GF-D8 (cell line): ENCODE measurements around the gene RBMS3.

Experiments
- DNase-seq: peaks from one replicate; lab custom pipeline; 2025; lab: John Stamatoyannopoulos, UW

The RBMS3 gene

DNA sequence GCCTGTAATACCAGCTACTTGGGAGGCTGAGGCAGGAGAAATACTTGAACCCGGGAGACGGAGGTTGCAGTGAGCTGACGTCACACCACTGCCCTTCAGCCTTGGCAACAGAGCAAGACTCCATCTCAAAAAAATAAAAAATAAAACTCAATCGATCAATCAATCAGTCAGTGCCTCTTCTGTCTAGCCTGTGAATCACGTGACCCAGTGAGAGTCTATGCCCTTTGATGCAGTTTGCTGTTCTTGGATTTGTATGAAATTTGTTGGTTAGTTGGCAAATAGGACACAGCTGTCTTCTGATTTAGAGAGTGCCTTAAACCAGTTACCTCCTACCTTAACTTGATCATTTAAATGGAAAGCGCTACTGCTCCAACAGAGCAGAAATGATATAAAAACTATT, 3.6 kb upstream of the RBMS3 start:
- no peak for DNase-seq

DNA sequence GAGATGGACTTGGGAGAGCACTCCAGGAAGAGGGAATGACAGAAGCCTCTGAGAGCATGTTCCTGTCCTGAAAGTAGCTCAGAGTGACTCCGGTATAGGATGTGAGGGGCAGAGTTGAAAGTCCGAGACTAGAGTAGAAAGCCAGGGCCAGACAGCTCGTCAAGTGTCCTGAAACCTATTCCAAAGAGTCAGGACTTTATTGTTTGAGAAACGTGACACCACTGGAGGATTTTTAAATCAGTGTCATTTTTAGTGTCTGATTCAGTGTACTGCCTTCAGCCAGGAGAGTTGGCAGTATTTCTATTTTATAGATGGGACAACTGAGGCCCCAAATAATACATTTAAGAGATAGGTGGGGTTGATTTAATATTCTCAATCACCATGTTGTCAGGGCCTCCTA, 1.6 kb upstream of the RBMS3 start:
- no peak for DNase-seq

DNA sequence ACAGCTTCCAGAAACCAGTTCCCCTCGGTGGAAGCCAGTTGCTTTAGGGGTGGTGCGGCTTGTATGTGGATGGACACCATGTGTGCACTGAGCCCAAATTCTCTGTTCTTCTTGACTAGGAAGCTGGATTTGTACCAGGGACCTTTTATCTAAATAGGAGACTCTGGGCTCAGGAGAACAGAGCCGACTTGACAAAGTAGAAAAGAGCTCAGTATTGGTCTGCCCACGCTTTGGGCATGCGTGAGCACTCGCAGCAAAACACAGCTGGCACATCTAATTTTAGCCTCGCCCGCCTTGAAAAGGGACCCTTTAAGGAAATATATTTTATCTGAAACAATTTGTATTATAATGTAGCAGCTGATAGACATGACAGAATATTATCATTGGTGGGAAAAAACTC, 1.1 kb upstream of the RBMS3 start:
- DNase-seq, result no peak

DNA sequence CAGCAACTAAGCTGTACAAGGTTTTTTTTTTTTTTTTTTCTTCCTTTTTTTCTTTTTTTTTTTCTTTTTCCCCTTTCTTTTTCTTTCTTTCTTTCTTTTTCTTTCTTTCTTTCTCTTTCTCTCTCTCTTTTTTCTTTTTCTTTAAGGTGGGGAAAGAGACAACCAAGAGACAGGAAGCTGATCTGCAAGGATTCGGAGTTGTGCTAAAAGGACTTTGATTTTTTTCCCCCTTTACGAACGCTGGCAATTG, 148 bp downstream of the RBMS3 start:
- DNase-seq, result no peak

DNA sequence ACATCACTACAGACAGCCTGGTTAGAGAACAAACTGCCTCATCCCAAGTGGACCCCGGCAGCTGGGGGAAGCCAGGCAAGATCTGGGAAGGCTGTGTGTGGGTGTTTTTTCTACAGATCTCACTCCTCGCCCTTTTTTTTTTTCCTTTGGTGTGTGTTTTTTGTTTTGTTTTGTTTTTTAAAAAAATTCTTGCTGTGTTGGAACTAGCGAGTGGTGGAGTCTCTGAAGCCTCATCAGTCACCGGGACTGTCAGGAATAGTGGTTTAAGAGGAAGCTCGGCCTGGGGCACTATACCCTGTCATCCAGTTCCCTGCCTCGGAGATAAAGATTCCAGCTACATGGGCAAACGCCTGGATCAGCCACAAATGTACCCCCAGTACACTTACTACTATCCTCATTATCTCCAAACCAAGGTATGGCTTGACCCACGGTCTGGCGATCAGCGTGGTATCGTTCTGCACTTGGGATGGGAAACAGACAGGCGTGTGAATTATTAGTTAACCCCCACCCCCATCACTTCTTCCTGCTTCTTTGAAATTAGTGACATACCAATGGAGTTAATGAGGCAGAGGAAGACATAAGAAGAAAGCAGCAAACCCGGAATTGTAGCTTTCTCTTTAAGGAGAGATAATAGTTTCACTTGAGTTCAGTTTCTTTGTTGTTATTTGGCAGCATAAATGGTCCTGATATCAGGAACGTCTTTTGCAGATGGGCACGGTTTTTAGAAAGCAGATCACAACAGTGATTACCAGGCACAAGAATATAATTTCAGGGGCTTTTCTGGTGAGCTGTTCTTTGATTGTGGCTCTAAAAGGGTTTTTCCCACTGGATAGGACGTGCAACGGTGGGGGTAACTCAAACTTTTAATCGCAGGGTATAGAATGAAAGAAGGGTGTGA, 722 bp downstream of the RBMS3 start:
- no peak for DNase-seq

DNA sequence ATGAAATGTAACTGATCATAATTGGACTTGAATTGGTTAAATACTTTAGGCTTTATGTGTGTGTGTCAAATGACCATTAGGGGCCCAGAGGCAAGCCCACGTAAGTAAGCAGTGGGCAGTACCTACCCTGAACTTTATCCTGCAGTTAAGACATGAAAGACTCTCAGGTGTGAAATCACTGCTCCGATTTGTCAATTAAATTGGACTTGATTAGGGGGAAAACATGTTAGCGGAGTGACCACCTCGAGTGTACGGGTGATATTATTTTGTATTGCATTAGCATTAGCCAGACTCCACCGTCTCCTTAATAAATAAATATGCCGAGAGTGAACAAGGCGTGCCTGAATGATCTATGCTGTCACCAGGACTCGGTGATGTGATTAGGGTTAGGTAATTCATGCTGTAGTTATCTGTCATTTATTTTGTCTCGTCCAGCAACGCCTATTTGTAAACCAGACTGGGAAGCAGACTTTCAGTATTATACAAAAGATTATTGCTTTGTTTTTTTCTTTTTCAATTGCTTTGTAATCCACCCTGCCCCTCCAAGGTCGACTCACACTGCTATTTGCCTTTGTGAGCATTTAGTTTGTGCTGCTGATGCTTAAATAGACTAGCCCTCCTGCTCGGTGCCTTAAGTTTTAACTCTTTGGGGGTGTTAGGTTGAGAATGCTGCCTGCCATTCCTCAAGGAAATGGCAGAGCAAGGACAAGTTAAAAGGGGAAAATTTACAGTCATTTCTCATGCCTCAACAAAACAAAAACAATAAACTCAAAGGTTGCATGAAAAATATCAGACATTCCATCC, 1.8 kb downstream of the RBMS3 start:
- DNase-seq, result no peak

DNA sequence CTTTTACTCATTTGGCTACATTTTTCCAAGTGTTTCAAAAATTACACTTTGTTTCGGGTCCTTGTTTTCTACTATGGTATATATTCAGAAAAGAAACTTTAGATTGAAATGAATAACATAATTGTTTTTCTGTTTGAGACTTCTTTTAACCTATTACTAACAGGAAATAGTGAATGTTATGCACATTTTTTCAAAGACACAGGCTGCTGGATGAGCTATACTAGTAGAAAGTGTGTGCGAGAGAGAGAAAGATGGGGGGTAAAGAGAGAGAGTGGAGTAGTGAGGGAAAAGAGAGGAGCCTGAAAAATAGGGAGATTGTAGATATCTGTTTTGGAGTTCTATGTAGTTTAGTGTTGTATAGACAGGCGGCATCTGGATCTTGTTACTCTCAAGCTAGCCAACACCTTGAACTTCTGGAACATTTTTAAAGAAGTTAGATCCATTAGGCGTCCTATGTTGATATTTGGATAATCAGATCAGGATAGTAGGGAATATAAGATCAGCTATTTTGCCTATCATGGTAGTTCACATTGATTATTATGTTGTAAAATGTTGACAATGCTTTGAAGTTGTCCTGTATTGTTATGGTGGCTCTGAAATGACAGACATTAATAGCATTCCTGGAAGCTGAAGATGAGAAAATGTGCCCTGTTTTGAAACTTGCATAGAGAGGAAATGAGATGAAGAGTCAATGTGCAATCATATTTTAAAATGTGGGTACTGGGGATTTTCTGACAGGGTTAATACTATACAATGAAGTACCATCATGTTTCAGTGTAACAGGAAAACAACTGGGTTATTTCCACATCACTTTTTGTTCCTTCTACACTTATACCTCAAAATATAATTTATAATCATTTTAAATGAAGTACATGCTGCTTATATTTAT, 2.6 kb downstream of the RBMS3 start:
- DNase-seq, result no peak

DNA sequence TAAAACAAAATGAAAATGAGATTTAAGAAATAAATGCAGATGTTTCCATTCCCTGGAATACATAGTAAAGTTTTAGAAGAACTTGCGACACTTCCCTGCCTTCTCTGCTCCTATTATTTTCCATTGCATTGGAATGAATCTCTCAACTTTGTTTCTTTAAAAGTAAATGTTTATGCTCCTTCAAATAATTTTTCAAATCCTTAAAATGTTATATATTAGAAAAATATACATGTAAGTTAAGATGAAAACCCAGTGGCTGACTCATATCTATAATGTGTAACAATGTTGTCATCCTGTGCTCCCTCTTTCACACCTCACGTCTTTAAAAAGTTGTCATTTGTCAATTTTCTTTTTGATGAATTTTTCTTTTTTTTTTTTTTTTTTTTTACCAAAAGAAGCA, 3.6 kb downstream of the RBMS3 start:
- DNase-seq, result no peak

DNA sequence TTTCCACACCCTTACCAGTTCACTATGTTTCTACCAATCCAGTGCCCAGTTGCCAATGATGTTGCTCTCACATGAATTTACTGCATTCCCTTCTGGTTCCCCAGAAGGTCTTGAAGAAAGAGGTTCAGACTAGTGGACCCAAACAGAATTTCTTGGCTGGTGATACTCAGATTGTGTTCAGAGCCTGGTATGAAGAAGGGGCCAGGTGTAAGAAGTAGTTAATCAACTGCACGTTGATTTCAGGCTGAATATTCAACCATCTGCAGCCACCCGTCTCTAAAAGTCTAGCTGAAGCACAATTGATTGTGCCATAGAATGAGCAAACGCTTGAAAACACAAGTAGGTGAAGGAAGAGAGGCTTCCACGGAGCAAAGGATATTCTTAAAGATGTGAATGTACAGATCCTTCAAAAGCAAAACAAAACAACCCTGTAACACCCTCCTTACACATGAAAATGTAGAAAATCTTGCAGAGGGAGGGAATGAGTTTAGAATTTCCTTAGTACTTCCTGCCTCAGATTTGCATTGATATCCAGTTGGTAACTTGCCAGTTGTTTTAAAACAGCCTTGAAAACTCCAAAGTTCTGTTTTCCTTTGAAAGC, 4.7 kb downstream of the RBMS3 start:
- no peak for DNase-seq

DNA sequence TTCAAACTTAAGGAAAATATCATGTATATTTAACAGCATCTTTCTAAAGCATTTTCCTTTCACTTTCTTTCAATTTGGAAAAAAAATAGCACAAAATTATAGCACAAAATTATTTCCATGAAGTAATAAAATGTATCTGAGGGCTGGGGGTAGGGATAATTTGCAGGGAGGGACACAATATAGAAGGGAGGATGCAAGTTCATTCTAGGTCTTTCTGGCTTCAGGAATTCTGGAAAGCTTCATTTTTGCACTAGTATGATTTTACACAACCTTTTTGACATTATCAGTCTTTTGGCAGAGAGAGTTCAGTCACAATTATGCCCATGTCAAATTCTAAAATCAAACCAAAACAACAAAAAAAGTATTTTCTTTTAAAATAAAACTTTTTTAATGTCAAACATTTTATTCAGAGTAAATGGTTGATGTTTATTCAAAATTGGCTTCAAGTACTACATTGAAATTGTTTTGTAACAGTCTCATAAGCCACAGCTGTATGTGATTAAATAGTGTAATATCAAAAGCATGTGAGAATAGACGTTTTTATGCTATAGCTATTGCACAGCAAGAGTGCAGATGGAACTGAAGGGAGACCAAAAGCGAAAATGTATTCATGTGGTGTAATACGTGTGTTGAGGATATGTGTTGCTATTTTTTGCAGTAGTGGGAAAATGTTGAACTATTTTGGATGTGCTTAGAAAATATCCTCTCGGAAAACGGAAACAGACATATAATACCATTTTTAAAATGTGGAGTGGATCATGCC, 5.8 kb downstream of the RBMS3 start:
- DNase-seq, result no peak

DNA sequence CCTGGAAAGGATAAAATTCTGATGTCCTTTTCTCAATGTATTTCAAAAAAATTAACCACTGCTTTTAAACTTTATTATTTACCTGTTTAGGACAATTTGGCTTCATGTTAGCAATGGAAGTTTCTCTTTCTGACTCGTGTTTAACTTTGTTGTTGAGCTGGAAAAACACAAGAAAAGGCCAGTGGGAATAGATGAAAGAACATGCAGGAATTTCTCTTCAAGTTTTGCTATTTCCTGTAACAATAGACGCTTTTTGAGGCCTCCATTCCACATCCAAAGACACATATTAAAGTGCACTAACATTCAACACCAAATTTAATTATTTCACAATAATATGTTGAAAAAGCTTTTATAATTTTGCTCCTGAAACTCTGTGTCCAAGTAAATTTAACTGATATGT, 9.7 kb downstream of the RBMS3 start:
- no peak for DNase-seq

DNA sequence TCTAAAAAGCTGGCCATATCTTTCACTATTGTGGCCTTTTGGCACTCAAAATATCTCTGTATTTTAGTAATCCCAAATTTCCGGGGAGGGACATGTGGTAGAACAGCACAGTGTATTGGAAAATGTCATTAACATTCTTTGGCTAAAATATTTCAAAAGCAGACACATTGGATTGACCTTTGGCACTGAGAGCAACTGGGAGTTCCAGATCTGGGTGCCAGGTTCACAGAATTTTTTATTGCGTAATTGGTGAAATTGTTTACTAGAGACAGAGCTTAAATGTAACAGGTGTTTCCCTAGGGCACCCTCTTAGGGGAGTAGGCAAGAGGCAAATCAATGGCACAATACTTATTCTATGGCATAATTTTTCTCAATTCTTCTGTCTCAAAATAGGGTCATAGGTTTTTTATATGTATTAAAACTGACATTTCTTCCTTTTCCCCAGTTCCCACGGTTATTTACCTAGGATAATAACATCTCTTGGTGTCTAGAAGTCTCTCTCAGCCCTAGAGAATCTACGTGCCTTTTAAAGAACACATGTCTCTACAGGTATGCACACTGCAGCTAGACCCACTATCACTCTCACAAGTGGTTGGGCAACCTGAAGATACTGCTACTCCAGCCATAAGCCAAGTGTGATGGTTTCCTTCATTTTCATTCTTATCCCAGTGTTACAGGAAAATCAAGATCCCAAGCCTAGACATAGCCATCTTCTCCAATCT, 10.6 kb downstream of the RBMS3 start:
- DNase-seq, result no peak

DNA sequence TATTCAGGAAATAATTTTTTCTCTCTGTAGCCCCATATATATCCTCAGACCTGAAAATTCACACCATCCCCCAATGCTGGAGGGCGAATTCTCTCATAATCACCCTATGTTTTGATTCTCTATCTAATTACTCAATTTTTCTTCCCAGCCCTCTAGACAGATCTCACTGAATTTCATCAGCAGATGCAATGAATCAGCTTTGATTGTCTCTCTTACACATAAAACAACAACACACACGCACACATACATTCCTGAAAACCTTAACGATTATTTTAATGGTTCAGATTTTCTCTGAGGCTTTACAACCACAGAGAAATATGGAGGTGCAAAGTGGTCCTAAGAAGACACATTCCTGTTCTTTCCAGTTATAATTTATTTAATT, 11.1 kb downstream of the RBMS3 start:
- DNase-seq, result no peak

DNA sequence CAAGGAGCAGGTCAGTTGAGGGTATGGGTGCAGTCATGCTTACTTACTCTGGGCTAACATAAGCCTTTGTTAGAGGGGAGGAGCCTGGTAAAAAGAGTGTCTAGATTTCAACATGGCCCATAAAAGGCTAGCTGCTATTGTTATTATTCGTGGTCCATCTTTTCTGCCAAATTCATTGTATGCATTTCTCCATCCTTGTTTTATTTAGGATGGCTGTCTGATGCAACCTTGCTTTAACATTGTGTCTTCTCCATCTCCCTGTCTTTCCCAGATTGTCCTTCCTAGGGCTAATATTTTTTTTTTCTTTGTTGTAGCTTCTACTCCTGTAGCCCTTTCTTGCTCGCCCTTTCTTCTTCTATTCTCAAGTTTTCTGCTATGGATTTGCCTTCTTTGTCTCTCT, 12.6 kb downstream of the RBMS3 start:
- DNase-seq, result no peak

DNA sequence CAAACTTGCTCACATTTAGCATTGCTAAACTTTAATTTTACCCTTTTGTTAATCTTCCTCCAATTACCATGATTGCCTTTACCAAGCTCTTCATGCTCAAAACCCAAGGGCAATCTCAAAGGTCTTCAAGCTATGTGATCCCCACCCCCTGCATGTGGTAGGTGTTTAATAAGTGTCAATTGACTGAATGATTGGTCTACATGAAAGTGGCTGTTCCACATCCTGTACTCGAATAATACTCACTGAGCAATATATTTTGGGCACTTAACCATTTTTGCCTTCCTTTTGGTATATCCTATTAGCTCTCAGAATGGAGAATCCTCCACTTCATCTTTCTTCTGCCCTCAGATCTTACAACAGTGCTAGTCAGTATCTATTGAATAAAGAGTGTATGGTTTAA, 17.1 kb downstream of the RBMS3 start:
- DNase-seq, result no peak

DNA sequence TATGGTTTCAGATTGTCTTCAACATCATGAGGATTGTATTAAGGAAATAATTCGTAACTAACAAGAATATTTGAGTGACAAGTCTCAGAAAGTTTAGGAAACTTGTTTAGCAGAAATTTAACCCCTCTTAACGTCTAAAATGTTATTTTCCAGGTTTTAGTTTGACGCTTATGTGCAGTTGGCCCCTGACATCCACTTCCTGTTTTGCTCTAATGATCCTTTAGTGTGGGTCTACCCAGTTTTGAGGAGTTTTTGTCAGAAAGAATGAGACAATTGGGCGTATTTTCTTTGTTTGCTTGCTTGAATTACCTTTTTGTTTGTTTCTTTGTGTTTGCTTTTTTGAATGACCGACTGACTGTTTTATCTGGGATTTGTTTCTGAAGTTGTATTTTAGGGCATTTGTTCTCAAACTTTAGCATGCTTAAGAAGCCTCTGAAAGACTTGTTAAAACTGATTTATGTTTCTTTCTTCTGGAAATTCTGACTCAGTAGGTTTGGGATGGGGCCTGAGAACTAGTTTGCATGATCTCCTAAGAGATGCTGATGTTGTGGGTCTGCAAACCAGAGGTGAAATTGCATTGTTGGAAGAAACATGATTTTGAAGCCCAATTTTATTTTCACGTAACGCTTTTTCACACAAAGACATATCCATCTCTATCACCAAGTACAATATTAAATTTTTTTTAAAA, 20.6 kb downstream of the RBMS3 start:
- DNase-seq, result no peak

DNA sequence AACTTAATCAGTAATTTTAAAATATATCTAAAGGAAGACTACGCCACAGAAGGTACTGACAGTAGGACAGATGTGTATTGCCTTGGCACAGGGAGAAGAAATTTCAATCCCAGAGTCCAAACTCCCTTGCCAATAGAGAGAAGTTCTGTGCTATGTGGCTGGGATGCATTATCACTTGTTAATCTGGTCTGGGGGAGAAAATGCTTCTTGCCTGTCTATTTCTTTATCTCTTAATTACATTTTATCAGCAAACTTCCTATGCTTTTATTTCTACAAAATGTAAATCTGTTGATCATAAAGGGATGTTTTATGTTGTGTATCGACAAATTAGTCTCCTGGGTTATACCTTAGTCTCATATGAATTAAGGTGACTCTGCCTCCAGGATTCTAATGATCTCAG, 21.7 kb downstream of the RBMS3 start:
- DNase-seq, result no peak

DNA sequence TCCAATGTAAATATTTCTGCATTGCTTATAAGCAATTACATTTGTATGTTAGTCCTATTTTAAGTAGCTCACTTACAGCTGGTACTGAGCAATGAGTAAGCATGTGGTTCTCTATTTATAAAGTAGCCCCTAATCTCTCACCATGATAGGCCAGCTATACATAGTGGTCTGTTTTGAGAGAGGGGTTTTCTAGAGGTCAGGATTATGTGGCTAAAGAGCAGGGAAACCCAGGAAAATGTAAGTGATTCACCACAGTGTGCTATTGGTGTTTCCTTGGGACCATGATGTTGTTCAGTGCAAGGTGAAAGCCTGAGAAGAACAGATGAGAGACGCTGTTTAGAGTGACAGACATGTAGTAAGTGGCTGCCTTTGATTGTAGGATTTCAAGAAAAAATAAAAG, 26.4 kb downstream of the RBMS3 start:
- DNase-seq, result no peak

DNA sequence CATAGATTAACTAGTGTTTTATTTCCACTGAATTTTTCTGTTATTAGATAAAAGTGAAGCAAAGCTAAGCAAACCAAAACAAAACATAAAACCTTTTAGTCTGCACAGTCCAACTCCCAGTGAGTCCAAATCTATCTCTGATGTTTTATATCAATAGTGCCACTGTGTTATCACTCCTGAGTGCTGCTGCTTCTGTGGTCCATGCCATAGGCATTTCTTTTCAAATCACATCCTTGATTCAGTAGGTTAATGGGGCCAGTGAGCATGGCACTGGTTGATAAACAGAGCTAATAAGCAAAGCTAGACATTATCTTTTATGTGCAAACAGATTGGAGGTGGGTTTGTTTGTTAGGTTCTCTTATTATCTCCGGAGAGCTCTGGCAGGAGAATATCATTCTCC, 30.0 kb downstream of the RBMS3 start:
- no peak for DNase-seq

DNA sequence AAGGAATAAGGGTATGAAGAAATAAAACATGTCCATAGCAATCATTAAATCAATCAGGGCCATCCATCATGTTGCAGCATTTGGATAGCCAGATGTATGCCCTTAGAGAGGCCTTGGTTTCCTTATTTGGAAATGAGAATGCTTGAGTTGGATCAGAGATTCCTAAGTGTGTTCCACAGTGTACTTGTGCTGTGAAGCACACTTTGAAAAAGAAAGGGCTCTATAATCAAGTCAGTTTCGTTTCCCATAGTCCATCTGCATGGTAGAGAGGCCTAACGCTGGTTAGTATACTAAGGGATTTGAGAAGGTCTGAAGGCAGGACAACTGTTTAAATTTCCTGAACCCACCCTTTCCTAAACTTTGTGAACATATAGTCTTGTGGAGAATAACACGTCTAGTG, 30.9 kb downstream of the RBMS3 start:
- DNase-seq, result no peak
